B cell (primary cell): ENCODE data around the gene MAN1B1.

Experiments
- CTCF ChIP-seq: fragments of 200-600 bp; IDR thresholded peaks from one replicate; pipeline ENCODE4 v1.8.0; 2022; ENCODE audit warnings: antibody characterized with exemption, mild to moderate bottlenecking
- EZH2 ChIP-seq: IDR thresholded peaks from 2 replicates; pipeline ENCODE4 v1.6.1; 2012; ENCODE audit warnings: borderline replicate concordance, low read depth, mild to moderate bottlenecking, moderate library complexity, low read length; ENCODE audit not compliant: insufficient read depth, poor library complexity, severe bottlenecking

- TF ChIP-seq EZH2 (no peak), CTCF (peak; percentile 86)
Observed at GRCh38 chr9:137064027-137064879, 22.5 kb upstream of the MAN1B1 start.
